HL-60 (cell line): ENCODE measurements around the gene TAOK3.

ENCODE experiments used
- DNase-seq, 2 experiments: peaks; one replicate each; pipeline ENCODE4 v3.0.0-alpha.2; 2010 to 2020; ENCODE audit warnings: low read depth in 1 of 2, low spot score in 1 of 2
- H3K27ac ChIP-seq: fragments of 250-450 bp; sonication (Bioruptor Pico); replicated peaks from 2 replicates; pipeline ENCODE4 v1.5.1; 2020; ENCODE audit warnings: mild to moderate bottlenecking, moderate library complexity
- H3K27me3 ChIP-seq: fragments of 250-450 bp; sonication (Bioruptor Pico); 2 replicates; pipeline ENCODE4 v1.5.1; 2021; ENCODE audit warnings: mild to moderate bottlenecking, moderate library complexity; ENCODE audit not compliant: insufficient read depth, poor library complexity, severe bottlenecking
- H3K4me3 ChIP-seq: replicated peaks from 2 replicates; pipeline ENCODE4 v1.5.1; 2011; ENCODE audit warnings: mild to moderate bottlenecking, control low read depth, low read length; ENCODE audit not compliant: insufficient read depth
- CTCF ChIP-seq: IDR thresholded peaks from one replicate; pipeline ENCODE4 v1.5.1; 2011; ENCODE audit warnings: low read length, control low read depth, inconsistent platforms; ENCODE audit not compliant: insufficient read depth
- GABPA ChIP-seq: IDR thresholded peaks from 2 replicates; pipeline ENCODE4 v1.6.1; 2012; ENCODE audit warnings: low read depth
- POLR2AphosphoS5 ChIP-seq: IDR thresholded peaks from 2 replicates; pipeline ENCODE4 v1.6.1; 2012; ENCODE audit warnings: low read depth
- REST ChIP-seq: IDR thresholded peaks from 2 replicates; pipeline ENCODE4 v1.6.1; 2012; ENCODE audit warnings: low read depth; ENCODE audit not compliant: insufficient replicate concordance
- SPI1 ChIP-seq: IDR thresholded peaks from 2 replicates; pipeline ENCODE4 v1.6.1; 2012; ENCODE audit warnings: low read depth, mild to moderate bottlenecking, borderline replicate concordance

Gene TAOK3

GRCh38 chr12:118219772-118220171, 152.9 kb downstream of the TAOK3 start:
- no peak overlapping the region for H3K4me3 ChIP-seq
- no peaks in the 10 kb centered on the region for H3K27me3 ChIP-seq
- no peak for DNase-seq
- H3K27ac ChIP-seq, result no peak overlapping the region
- TF ChIP-seq CTCF (no peak), POLR2AphosphoS5 (no peak), GABPA (no peak), SPI1 (no peak), REST (no peak)

GRCh38 chr12:118219106-118219505, 153.6 kb downstream of the TAOK3 start:
- no peak overlapping the region for H3K4me3 ChIP-seq
- no peak for DNase-seq
- no peak for TF ChIP-seq CTCF
- no peak for TF ChIP-seq POLR2AphosphoS5
- TF ChIP-seq SPI1, result no peak
- no peak for TF ChIP-seq REST
- no peak for TF ChIP-seq GABPA
- H3K27me3 ChIP-seq, result no peaks in the 10 kb centered on the region
- no peak overlapping the region for H3K27ac ChIP-seq

- Histone ChIP-seq H3K4me3 (no peak overlapping the region), H3K27me3 (no peaks in the 10 kb centered on the region), H3K27ac (no peak overlapping the region)
- no peak for TF ChIP-seq POLR2AphosphoS5
- no peak for TF ChIP-seq SPI1
- no peak for TF ChIP-seq GABPA
- TF ChIP-seq CTCF, result no peak
- no peak for TF ChIP-seq REST
- DNase-seq, result no peak
These were observed 159.3 kb downstream of the TAOK3 start for GRCh38 chr12:118213452-118213851.
